ENCODE results near the gene MKS1.

The MKS1 gene

DNA sequence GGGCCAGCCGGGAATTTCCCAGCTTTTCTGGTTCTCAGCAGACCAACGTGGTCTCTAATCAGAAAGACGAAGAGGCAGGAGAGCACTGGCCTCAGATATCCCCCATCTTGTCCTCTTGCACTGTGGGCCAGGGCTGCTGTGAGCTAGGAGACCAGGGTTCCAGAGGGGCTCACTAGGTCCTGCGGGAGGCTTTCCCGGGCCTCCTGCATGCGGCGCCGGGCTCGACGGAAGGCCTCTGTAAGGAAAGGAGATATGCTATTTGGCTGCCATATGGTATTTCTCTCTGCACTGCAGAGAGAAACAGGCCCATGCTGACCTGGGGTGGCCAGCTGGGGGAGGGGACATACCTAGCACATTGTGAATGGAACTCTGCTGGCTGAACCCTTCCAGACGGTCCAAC, 13.1 kb downstream of the MKS1 start:
- no peaks in the 10 kb centered on the region for H3F3A ChIP-seq (ENCODE audit: low read depth)

DNA sequence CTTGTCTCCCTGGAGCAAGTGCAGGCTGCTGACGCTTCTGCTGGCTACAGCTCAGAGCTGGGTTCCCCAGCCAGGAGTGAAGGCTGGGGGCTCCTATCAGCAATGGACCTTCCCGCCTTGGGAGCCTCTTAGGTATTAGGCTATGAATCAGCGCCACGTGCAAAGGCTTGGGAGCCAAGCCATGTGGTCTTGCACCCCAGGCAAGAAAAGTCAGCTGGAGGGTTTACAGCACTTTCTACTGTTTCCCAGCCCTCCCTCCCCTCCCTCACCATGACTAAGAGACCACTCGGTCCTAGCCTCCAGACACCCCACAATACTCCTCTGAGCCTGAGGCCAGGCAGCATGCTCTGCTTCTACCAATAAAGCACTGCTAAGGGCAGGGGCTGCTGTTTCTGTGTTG, 14.3 kb downstream of the MKS1 start:
- no peak overlapping the region for H2AFZ ChIP-seq (ENCODE audit: low read length)
- no peak overlapping the region for H3K4me3 ChIP-seq (ENCODE audit: low read length, poor library complexity, severe bottlenecking)
- no peaks in the 10 kb centered on the region for H3K79me2 ChIP-seq (ENCODE audit: insufficient read depth, low read length)
- no peak overlapping the region for H3K4me2 ChIP-seq (ENCODE audit: low read depth, low read length, poor library complexity, severe bottlenecking)
- no peaks in the 10 kb centered on the region for H3K27me3 ChIP-seq (ENCODE audit: insufficient read depth, low read length, poor library complexity, severe bottlenecking)
- H3K9ac ChIP-seq (ENCODE audit: low read depth, low read length, poor library complexity, severe bottlenecking): no peak overlapping the region
- H3K4me1 ChIP-seq (ENCODE audit: insufficient read depth, low read length, poor library complexity, severe bottlenecking): no peaks in the 10 kb centered on the region
- H3K9me2 ChIP-seq (replicated peaks; ENCODE audit: low read depth, low read length): no peaks in the 10 kb centered on the region
- no peaks in the 10 kb centered on the region for H4K20me1 ChIP-seq (ENCODE audit: insufficient read depth, low read length, poor library complexity, severe bottlenecking)
- no peaks in the 10 kb centered on the region for H3K9me3 ChIP-seq (ENCODE audit: insufficient read depth, low read depth, low read length)
- H3K36me3 ChIP-seq (ENCODE audit: insufficient read depth, low read length): no peaks in the 10 kb centered on the region
- no peak for TF ChIP-seq EZH2phosphoT487 (IDR thresholded peaks at IDR 0.05; ENCODE audit: borderline replicate concordance)
- TF ChIP-seq, protein P1, sequence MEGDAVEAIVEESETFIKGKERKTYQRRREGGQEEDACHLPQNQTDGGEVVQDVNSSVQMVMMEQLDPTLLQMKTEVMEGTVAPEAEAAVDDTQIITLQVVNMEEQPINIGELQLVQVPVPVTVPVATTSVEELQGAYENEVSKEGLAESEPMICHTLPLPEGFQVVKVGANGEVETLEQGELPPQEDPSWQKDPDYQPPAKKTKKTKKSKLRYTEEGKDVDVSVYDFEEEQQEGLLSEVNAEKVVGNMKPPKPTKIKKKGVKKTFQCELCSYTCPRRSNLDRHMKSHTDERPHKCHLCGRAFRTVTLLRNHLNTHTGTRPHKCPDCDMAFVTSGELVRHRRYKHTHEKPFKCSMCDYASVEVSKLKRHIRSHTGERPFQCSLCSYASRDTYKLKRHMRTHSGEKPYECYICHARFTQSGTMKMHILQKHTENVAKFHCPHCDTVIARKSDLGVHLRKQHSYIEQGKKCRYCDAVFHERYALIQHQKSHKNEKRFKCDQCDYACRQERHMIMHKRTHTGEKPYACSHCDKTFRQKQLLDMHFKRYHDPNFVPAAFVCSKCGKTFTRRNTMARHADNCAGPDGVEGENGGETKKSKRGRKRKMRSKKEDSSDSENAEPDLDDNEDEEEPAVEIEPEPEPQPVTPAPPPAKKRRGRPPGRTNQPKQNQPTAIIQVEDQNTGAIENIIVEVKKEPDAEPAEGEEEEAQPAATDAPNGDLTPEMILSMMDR (conservative IDR thresholded peaks at IDR 0.05; ENCODE audit: low read length): no peak
- no peaks in the 10 kb centered on the region for H3F3A ChIP-seq (ENCODE audit: low read depth)

More for the DNA sequence above, 13.1 kb downstream of the MKS1 start:
- Histone ChIP-seq H2AFZ (ENCODE audit: low read length) (no peak overlapping the region), H3K4me2 (ENCODE audit: low read depth, low read length, poor library complexity, severe bottlenecking) (no peak overlapping the region), H4K20me1 (ENCODE audit: insufficient read depth, low read length, poor library complexity, severe bottlenecking) (no peaks in the 10 kb centered on the region), H3K9ac (ENCODE audit: low read depth, low read length, poor library complexity, severe bottlenecking) (no peak overlapping the region), H3K4me3 (ENCODE audit: low read length, poor library complexity, severe bottlenecking) (no peak overlapping the region), H3K27me3 (ENCODE audit: insufficient read depth, low read length, poor library complexity, severe bottlenecking) (no peaks in the 10 kb centered on the region), H3K36me3 (ENCODE audit: insufficient read depth, low read length) (no peaks in the 10 kb centered on the region), H3K9me2 (replicated peaks; ENCODE audit: low read depth, low read length) (no peaks in the 10 kb centered on the region), H3K9me3 (ENCODE audit: insufficient read depth, low read depth, low read length) (no peaks in the 10 kb centered on the region), H3K4me1 (ENCODE audit: insufficient read depth, low read length, poor library complexity, severe bottlenecking) (no peaks in the 10 kb centered on the region), H3K79me2 (ENCODE audit: insufficient read depth, low read length) (no peaks in the 10 kb centered on the region)
- no peak for TF ChIP-seq EZH2phosphoT487 (IDR thresholded peaks at IDR 0.05; ENCODE audit: borderline replicate concordance)
- TF ChIP-seq, protein P1 (conservative IDR thresholded peaks at IDR 0.05; ENCODE audit: low read length): no peak

DNA sequence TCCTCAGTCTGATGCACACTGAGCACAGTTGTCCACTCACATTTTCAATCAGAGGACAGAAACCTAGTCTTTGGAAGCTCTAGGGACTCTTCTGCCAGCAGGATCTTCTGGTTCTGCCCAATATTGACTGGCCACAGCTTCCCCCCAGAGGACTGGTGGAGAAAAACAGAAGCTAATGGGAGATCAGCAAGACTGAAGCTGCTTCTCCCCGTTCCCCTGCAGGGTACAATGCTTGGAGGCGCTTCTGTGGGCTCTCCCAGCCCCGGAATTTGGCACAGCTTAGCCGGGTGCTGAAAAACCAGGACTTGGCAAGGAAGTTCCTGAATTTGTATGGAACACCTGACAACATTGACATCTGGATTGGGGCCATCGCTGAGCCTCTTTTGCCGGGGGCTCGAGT, 16.2 kb downstream of the MKS1 start:
- Histone ChIP-seq H4K20me1 (ENCODE audit: insufficient read depth, low read length, poor library complexity, severe bottlenecking) (no peaks in the 10 kb centered on the region), H3F3A (ENCODE audit: low read depth) (no peaks in the 10 kb centered on the region), H3K9me2 (replicated peaks; ENCODE audit: low read depth, low read length) (no peaks in the 10 kb centered on the region), H3K9me3 (ENCODE audit: insufficient read depth, low read depth, low read length) (no peaks in the 10 kb centered on the region), H3K27me3 (ENCODE audit: insufficient read depth, low read length, poor library complexity, severe bottlenecking) (no peaks in the 10 kb centered on the region), H3K4me2 (ENCODE audit: low read depth, low read length, poor library complexity, severe bottlenecking) (no peak overlapping the region), H3K9ac (ENCODE audit: low read depth, low read length, poor library complexity, severe bottlenecking) (no peak overlapping the region), H3K4me1 (ENCODE audit: insufficient read depth, low read length, poor library complexity, severe bottlenecking) (no peaks in the 10 kb centered on the region), H3K4me3 (ENCODE audit: low read length, poor library complexity, severe bottlenecking) (no peak overlapping the region), H2AFZ (ENCODE audit: low read length) (no peak overlapping the region), H3K36me3 (ENCODE audit: insufficient read depth, low read length) (no peaks in the 10 kb centered on the region), H3K79me2 (ENCODE audit: insufficient read depth, low read length) (no peaks in the 10 kb centered on the region)
- TF ChIP-seq EZH2phosphoT487 (IDR thresholded peaks at IDR 0.05; ENCODE audit: borderline replicate concordance): no peak
- TF ChIP-seq, protein P1 (conservative IDR thresholded peaks at IDR 0.05; ENCODE audit: low read length): no peak
